ENCODE data around the gene DLEC1.
"Not testable (repeated sequence)": the region's sequence is repeated elsewhere in the genome, so short reads cannot be mapped to it uniquely, and the experiment has no call there.

Gene DLEC1

DNA sequence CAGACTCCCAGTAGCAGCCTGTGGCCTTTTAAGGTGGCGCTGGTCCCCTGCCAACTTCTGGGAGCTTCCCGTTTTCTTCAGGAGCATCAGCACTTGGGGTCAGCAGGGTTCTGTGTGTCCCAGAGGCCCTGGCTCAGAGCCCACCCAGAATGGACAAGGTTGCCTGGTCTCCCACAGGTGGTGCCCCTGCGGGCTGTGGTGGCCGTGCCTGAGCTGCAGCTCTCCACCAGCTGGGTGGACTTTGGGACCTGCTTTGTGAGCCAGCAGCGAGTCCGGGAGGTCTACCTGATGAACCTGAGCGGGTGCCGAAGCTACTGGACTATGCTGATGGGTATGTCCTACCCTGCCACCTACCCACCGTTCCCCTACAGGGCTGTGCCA is 82.4 kb downstream of the DLEC1 start:
- DNase-seq, result no peak

DNA sequence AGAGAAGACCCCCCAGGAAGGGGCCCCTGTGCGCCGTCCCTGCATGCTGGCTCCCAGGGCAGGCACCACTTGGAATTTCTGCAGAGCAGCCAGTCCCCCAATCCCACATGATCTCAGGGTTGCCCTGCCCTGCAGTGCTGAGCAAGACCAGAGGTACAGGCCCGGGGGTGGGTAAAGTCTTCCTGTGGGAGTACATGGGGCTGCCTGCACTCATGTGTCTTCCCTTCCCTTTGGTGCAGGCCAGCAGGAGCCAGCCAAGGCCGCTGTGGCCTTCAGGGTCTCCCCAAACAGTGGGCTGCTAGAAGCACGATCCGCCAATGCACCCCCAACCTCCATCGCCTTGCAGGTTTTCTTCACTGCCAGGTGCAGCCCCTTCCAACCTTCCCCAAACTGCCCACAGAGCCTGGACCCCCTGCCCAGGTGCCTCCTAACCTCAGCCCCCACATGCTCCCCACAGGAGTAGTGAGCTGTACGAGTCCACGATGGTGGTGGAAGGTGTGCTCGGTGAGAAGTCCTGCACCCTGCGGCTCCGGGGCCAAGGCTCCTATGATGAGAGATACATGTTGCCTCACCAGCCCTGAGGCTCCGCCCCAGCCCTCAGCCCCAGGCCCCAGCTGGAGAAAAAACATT is 82.9 kb downstream of the DLEC1 start:
- DNase-seq, result no peak

DNA sequence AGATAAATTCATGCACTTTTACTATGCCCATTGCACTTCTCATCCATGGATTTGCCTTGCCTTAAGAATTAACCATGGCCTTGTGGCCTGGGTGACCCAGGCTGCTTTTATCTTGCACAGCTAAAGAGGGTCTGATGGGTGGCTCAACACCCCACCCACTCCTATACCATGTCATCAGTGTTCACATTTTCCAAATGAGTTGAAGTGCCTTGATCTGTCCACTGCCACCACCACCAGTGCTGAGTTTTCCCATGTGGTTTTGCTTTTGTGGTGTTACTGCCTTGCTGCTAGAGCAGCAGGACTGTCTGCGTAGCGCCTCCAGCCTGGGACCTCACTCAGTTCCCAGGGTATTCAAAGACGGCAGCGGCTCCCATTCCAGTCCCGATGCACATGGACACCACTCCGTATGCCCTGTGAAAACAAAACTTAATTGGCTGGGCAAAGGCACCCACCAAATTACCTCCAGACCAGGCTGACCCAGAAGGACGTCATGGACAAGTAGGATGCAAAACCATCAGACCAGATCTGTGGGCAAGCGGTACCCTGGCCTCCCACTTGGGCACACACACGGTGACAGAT is 83.8 kb downstream of the DLEC1 start:
- no peak for DNase-seq

DNA sequence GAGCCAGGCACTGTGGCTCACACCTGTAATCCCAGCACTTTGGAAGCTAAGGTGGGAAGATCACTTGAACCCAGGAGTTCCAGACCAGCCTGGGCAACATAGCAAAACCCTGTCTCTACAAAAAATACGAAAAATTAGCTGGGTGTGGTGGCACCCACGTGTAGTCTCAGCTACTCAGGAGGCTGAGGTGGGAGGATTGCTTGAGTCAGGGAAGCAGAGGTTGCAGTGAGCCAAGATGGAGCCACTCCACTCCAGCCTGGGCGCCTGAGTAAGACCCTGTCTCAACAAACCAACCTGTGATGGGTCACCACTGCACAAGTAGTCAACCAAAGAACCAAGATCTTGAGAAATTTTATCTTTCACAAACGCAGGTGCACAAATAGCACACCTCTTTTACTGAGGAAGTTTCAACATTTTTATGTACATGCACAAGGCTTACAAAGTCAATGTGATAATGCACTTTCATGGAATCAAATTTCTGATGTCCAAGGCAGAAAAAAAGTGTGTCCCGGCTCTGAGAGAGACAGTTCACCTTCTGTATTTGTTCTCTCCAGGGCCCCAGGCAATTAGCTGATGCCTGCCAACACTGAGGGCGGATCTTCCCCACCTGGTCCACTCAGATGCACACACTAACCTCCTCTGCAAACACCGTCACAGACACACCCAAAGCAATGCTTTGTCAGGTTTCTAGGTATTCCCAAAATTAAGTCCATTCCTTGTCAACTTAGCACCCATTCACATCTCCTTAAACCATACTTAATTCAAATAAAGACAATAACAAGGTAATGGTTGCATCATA is 85.5 kb downstream of the DLEC1 start:
- no peak for DNase-seq

DNA sequence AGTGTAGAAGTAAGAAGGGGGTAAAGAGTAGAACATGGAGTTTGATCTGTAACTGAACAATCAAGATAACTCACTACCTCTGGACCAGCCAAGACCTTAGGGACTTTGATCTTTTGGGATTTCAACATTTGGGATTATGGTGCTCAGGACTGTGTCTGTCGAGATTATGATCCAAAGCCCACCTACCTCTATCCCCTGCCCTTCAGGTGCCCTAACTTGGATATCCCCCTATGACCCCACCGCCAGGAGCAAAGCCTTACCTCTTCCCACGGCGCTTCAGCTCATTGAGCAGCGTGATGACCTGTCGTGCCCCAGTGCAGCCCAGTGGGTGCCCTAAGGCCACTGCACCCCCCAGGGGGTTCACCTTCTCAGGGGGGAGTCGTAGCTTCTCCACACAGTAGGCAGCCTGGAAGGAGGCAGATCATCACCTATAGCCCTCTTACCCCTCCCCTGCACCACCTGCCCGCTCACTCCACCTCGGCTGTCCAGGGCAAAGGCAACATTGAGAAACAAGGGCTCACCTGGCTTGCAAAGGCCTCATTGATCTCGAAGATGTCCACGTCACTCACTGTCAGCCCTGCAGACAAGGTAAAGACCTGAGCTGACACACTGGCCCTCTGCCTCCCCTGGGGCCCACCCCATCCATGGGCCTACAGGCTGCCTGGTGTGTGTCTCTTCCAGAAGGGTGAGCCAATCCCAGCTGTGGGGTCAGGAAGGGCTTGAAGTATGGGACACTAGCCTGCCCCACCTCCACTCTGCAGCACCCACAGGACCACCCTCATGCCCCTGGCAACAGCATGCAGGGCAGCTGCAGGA is 86.5 kb downstream of the DLEC1 start:
- no peak for DNase-seq

DNA sequence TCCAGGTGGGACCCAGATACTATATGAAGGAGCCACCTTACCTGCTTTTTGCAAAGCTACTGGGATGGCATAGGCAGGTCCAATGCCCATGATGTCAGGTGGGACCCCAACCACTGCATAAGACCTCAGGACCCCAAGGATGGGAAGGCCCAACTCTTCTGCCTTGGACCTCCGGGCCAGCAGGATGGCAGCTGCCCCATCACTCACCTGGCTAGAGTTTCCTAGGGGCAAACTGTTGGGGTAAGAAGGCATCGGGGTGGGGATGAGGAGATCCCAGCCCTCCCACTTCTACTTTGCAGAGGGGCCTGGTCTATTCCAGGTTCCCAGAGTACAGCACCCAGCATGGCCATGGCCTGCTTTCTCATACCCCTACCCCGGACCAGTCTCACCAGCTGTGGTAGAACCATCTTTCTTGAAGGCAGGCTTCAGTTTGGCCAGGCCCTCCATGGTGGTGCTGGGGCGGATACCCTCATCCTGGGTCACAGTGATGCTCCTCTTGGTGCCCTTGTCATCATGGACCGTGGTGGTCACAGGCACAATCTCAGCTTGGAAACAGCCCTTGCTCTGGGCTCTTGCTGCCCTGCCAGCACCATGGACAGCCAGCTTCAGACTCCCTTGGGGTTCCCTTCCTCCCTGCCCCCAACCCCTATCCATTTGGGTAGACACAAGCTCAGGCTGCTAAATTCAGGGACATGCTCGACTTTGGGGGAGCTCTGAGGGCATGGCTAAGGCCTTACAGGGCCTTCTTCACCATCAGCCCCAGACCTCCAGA is 87.3 kb downstream of the DLEC1 start:
- DNase-seq, result no peak

DNA sequence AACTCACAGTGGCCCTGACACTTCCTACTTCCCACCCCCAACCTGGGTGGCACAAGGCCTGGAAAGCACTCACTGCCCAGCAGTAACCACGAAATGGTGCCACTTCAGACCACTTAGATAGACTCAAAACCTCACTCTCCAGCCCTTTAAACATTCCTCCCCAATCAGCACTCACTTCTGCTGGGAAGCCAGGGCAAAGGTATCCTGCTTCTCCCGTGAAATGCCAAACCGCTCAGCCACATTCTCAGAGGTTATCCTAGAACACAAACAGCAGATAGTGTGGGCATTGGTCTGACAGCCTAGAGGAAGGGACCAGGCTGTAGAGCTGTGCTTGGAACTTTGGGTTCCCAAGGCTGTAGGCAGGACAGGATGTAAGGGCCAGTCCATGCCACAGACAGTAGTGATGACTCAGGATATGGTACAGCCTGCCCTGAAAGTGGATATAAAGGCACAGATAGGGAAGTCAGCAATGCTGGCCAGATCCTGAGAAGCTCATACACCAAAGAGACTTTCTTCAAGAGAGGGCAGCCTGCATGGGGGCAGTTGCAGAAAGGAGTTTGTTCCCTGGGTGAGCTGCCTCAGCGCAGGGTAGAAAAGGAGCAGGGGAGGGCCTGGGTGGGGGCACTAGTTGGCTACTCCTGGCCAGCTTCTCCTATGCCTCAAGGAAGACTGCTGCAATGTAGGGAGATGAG is 88.7 kb downstream of the DLEC1 start:
- DNase-seq, result no peak

DNA sequence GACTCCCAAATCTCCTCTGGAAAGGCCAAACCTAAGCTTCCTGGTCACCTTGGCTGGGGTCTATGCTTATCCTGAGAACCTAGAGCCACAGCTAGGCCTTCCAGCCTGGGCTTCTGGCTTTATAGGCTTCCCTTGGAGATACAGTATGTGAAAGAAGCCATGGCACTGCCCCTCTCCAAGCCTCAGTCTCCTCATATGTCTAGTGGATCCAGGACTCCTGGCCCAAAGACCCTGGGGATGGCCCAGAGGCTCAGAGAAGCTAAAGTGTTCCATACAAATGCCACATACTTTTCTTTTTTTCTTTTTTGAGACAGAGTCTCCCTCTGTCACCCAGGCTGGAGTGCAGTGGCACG is 89.3 kb downstream of the DLEC1 start:
- no peak for DNase-seq

DNA sequence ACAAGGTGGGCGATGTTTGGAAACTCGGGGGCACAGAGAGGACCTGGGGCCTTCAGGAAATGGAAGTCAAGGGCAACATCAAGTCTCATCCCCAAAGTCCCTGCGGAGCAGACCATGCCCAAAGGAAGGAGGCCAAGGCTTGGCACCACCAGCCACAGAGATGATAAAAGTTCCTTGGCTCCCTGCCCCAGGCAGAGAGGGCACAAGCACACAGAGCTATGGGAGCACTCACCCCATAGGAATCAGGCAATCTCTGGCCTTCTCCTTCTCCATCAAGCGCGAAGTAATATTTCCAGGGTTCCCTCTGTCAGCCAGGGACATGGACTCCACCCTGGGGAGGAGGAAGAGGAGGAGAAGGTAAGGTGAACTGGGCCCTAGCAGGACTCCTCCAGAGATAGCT is 90.0 kb downstream of the DLEC1 start:
- DNase-seq, result no peak

DNA sequence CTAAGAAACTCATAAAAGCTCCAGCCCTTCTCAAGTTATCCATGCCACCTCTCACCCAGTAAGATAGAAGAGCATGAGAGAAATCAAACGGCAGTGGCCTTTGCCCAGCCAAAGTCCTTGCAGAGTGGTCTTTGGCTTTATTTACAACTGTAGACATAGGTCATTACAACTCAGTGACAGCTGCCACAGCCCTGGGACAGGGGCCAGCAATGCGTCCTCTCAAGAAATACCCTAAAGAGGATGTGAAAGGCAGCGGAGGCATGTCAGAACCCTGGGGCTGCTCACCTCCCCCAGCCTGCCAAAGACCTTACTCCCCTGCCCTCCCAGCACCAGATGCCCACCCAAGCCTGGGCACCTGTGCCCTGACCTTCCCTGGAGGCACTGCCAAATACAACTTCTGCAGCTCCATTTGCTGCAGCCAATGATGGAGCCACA is 91.6 kb downstream of the DLEC1 start:
- no peak for DNase-seq

DNA sequence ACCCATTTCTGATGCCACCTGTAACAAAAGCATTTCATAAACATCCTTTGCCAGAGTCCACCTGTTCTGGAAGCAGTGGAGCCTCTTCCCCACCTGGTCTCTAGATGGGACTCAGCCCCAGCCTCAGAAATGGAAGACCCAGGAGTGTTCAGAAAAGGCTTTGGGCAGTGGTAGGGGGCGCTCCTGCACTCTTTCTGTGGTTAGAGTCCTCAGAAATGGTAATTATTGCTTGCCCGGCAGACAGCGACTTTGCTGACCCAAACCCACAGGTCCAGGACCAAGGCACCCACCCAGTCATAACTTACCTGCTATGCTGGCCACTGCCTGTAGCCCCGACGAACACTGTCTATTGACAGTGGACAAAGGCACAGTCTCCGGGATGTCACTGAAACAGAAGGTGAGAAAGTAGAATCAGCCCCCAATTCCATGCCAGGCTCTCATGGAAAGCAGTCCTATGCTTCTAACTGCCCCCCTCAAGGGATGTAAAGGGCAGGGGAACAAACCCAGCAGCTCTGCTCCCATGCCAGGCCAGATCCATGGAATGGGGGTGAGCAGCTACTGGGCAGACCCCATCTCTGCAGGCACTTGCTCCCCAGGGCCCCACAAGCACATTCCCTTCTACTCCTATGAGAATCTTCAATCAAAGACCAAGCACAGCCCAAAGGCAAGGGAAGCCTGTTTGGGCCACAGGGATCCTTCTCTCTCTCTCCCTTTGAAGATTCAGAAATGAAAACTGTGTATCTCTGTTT is 92.8 kb downstream of the DLEC1 start:
- DNase-seq, result no peak

DNA sequence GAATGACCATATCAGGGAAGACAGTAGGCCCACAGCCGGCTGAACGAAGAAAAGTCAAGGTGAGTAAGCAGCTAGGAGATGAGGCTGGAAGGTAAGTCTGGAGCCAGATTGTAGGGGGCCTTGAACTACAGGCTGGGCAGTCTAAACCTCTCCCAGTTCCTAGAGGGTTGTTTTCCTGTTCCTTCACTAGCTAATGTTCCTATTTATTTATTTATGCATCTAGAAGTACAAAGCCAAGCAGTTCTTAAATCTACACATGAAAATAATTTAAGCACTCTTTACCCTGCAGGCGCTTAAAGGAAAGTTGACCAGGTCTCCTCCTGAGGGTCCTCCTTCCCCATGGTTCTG is 94.2 kb downstream of the DLEC1 start:
- no peak for DNase-seq

DNA sequence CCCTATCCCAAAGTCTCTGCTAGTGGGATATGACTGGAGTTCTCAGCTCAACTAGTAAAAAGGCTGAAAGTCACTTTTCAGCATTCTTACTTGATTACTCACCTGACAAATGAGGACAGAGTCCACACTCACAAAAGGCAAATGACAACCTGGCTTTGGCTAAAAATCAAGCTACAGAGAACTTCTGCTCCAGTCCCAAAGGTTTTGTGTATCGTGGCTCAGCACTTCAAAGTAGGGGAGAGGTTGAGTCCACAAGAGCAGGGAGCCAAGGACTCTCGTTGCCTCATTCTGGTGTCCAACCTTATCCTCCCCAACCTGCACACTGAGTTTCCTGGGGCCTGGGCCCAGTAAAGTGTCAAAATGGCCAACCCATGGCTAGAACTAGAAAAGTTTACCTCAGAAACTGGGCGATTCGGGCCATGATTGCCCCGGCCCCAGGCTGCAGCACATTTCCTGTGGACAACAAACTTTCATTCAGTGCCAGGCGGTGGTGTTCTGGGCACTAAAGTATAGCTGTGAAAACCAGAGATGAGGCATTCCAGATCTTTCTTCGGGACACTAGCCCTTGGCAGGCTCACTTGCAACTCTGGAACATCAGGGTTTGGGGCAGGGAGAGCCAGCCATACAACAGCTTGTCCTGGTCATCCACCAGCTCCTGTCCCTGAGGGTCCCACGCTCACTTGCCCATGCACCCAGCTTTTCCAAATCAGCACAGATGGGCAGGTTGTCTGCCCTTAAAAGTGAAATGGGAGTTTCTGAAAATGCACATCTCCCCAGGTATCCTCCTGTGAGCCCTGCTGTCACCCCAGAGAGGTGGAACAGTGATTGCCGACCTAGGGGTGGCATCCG is 94.8 kb downstream of the DLEC1 start:
- DNase-seq, result no peak

DNA sequence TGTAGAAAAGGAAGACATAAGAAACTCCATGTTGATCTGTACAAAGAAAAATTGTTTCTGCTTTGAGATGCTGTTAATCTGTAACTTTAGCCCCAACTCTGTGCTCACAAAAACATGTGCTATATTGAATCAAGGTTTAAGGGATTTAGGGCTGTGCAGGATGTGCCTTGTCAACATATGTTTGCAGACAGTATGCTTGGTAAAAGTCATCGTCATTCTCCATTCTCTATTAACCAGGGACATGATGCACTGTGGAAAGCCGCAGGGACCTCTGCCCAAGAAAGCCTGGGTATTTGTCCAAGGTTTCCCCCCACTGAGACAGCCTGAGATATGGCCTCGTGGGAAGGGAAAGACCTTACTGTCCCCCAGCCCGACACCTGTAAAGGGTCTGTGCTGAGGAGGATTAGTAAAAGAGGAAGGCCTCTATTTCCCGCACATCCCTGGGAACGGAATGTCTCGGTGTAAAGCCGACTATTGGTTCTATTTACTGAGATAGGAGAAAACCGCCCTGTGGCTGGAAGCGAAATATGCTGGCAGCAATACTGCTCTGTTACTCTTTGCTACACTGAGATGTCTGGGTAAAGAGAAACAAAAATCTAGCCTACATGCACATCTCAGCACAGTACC is 95.6 kb downstream of the DLEC1 start:
- DNase-seq, result not testable (repeated sequence)

DNA sequence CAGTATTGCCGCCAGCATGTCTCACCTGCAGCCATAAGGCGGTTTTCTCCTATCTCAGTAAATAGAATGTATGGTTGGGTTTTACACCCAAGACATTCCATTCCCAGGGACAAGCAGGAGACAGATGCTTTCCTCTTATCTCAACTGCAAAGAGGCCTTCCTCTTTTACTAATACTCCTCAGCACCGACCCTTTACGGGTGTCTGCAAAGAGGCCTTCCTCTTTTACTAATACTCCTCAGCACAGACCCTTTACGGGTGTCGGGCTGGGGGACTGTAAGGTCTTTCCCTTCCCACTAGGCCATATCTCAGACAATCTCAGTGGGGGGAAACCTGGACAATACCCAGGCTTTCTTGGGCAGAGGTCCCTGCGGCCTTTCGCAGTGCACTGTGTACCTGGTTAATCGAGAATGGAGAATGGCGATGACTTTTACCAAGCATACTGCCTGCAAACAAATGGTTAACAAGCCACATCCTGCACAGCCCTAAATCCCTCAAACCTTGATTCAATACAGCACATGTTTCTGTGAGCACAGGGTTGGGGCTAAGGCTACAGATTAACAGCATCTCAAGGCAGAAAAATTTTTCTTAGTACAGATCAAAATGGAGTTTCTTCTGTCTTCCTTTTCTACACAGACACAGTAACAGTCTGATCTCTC is 96.7 kb downstream of the DLEC1 start:
- DNase-seq, result peak in 2 of 5 donors; percentile 27 to 60

DNA sequence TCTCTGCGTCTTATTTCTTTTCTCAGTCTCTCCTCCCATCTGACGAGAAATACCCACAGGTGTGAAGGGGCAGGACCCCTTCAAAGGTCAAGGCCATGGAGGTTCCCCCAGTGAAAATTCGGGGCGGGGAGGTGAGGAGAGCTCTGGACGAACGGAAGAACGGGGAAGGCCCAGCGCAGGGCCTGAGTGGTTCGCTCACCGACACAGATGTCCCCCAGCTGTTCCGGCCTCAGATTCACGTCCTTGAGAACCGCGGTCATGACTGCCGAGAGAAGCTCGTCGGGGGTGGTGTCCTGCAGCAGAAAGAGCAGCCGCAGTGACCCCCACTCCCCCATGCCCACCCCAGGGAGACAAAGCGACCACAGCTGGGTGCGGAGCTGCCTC is 97.4 kb downstream of the DLEC1 start:
- peak in 1 of 5 donors; percentile 13 for DNase-seq

DNA sequence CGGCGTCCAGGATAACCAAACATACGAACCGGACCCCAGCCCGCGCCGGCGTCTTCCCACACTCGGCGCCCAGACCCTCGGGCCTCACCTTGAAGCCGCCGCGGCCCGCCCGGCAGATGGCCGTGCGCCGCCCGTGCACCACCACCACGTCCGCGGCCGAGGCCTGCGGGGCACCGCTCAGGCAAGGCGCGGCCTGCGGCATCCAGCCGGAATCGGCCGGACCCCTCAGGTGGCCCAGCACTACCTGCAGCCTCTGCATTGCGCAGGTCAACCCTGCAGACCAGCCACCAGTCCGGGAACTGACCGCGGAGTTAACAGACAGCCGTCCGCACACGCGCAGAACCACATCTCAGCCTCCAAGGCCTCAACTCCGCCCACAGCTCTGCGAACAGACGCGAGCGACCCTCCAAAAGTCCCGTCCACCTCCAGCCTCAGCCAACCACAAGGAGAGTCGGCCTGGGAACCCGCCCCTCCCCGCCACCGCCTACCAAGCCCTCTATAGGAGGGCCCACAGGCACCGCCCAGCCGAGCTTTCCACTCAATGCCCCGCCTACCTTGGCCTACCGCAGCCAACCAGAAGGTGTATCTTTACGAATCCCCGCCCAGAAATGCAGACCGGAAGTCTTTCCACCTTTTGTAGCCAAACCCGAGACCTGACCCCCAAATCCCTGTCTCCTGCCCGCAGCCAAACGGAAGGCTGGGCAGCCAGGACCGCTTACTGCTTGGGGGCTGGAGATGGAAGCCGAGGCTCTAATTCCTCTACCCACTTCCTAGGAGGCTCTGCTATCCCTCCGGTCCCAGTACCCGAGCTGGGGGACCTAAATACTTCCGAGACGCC is 98.0 kb downstream of the DLEC1 start, which contains the start of gene ACAA1:
Gene ACAA1, minus strand, starts transcription at position 351 of the 838 bp plus-strand sequence. Its CDS starts 92 bp downstream, at position 259.
- peak; percentile 93 to 99 (median 95) for DNase-seq

All from T-helper 1 cell (primary cell).